HEK293T (cell line): ENCODE measurements around the gene C1QTNF1.

Experiments
- ARNT ChIP-seq: fragments of 450-650 bp; IDR thresholded peaks from 2 replicates; pipeline ENCODE4 v1.6.1; 2017; ENCODE audit warnings: mild to moderate bottlenecking
- PKNOX1 ChIP-seq: fragments of 450-650 bp; IDR thresholded peaks from 2 replicates; pipeline ENCODE4 v1.6.1; 2016
- SP1 ChIP-seq: fragments of 450-650 bp; IDR thresholded peaks from 2 replicates; pipeline ENCODE4 v1.6.1; 2017
- SUZ12 ChIP-seq: fragments of 450-650 bp; IDR thresholded peaks from 2 replicates; pipeline ENCODE4 v1.6.1; 2016; ENCODE audit warnings: mild to moderate bottlenecking

GRCh38 chr17:79043191-79043930 is 19.4 kb downstream of the C1QTNF1 start:
- TF ChIP-seq PKNOX1 (no peak), ARNT (no peak), SP1 (no peak), SUZ12 (no peak)
